ENCODE measurements around the gene OR8D1.

Gene OR8D1

DNA sequence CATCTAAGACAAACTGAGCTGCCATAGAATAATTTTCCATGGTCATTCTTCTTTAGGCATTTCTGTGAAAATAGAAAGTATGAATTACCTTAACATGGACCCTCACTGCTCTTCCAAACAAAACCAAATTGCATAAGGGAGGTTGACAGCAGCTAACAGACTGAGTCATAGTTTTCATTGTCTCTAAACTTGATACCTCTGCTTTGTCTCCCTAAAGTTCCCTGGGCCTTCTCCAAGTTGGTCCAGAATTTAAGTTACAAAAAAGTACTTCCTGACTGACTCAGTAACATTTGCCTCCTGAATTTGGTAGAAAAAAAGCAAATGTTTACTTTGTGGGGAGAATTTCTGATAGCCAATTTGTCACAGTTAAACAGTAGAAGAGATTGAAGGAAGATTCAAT is 3.0 kb downstream of the OR8D1 start:
- Histone ChIP-seq H3K4me3 (ENCODE audit: severe bottlenecking) (no peak overlapping the region), H3K27me3 (ENCODE audit: insufficient read depth, poor library complexity, severe bottlenecking) (peaks cover 16% of the 10 kb centered on the region), H3K36me3 (ENCODE audit: low read depth) (no peaks in the 10 kb centered on the region), H3K4me1 (ENCODE audit: insufficient read depth, poor library complexity, severe bottlenecking) (no peaks in the 10 kb centered on the region), H3K9me3 (ENCODE audit: severe bottlenecking) (no peaks in the 10 kb centered on the region), H3K27ac (ENCODE audit: poor library complexity, severe bottlenecking) (no peak overlapping the region)
- peak; percentile 36; the same call in 1 of the 3 replicates for ATAC-seq (ENCODE audit: low read depth)
- DNase-seq (ENCODE audit: low spot score), result no peak
- TF ChIP-seq, protein P1, sequence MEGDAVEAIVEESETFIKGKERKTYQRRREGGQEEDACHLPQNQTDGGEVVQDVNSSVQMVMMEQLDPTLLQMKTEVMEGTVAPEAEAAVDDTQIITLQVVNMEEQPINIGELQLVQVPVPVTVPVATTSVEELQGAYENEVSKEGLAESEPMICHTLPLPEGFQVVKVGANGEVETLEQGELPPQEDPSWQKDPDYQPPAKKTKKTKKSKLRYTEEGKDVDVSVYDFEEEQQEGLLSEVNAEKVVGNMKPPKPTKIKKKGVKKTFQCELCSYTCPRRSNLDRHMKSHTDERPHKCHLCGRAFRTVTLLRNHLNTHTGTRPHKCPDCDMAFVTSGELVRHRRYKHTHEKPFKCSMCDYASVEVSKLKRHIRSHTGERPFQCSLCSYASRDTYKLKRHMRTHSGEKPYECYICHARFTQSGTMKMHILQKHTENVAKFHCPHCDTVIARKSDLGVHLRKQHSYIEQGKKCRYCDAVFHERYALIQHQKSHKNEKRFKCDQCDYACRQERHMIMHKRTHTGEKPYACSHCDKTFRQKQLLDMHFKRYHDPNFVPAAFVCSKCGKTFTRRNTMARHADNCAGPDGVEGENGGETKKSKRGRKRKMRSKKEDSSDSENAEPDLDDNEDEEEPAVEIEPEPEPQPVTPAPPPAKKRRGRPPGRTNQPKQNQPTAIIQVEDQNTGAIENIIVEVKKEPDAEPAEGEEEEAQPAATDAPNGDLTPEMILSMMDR (IDR thresholded peaks at IDR 0.05; ENCODE audit: poor library complexity, severe bottlenecking), result no peak

DNA sequence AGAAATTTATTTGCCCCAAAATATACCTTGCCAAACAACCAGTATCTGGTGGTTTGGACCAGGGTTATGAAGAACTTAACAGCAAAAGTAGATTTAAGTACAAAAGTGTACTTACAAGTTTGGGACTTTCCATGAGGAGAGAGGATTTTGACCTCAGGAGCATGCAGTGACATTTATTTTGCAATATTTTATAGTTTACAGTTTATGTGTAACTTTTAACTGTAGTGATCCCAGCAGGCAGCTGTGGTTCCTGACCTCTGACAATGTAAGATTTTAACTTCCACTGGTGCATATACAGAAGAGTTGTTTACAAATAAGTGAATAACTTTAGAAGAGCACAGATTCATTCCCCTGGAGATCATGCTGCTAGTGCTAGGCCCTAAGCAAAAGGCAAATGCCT is 6.7 kb downstream of the OR8D1 start:
- TF ChIP-seq, protein P1 (IDR thresholded peaks at IDR 0.05; ENCODE audit: poor library complexity, severe bottlenecking), result no peak
- no peak overlapping the region for H3K4me3 ChIP-seq (ENCODE audit: severe bottlenecking)

DNA sequence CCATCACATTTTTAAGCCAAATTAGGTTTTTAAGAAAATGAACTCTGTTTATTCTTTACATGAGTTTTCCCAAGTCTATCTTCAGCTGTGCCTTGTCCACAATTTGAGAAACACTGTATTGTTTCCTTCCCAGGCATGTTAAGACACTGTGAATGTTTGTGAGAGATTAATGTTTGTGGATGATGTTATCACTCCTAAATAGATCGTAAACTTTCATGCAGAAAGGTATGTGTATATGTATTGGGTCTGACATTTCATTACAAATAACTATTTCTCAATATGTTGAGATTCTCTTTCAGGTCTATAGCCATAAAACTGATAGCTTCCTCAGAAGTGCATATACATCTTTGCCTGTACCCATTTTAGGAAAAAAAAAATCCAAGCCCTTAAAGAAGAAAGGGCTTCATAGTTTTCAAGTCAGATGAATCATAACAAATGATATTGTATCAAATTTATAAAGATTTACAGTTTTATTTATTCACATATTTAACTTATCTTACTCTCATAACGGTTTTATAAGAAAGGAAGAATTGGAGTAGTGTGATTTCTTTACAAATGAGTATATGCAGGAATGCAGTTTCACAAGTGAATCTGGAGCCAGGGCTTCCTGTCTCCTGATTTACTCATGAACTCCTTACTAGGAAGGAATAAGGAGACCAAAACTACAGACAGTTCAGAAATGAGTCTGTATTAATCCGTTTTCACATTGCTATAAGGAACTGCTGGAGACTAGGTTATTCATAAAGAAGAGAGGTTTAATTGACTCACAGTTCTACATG is 11.2 kb downstream of the OR8D1 start:
- Histone ChIP-seq H3K4me1 (ENCODE audit: insufficient read depth, poor library complexity, severe bottlenecking) (no peaks in the 10 kb centered on the region), H3K4me3 (ENCODE audit: severe bottlenecking) (no peak overlapping the region), H3K27me3 (ENCODE audit: insufficient read depth, poor library complexity, severe bottlenecking) (peaks cover 7% of the 10 kb centered on the region), H3K9me3 (ENCODE audit: severe bottlenecking) (no peaks in the 10 kb centered on the region), H3K36me3 (ENCODE audit: low read depth) (no peaks in the 10 kb centered on the region), H3K27ac (ENCODE audit: poor library complexity, severe bottlenecking) (no peak overlapping the region)
- no peak for DNase-seq (ENCODE audit: low spot score)
- no peak for ATAC-seq (ENCODE audit: low read depth)
- TF ChIP-seq, protein P1 (IDR thresholded peaks at IDR 0.05; ENCODE audit: poor library complexity, severe bottlenecking), result no peak

More for the DNA sequence above, 6.7 kb downstream of the OR8D1 start:
- H3K27ac ChIP-seq (ENCODE audit: poor library complexity, severe bottlenecking), result no peak overlapping the region
- no peaks in the 10 kb centered on the region for H3K4me1 ChIP-seq (ENCODE audit: insufficient read depth, poor library complexity, severe bottlenecking)
- H3K27me3 ChIP-seq (ENCODE audit: insufficient read depth, poor library complexity, severe bottlenecking), result peaks cover 16% of the 10 kb centered on the region
- no peaks in the 10 kb centered on the region for H3K9me3 ChIP-seq (ENCODE audit: severe bottlenecking)
- no peak for ATAC-seq (ENCODE audit: low read depth)
- DNase-seq (ENCODE audit: low spot score), result no peak
- no peaks in the 10 kb centered on the region for H3K36me3 ChIP-seq (ENCODE audit: low read depth)

DNA sequence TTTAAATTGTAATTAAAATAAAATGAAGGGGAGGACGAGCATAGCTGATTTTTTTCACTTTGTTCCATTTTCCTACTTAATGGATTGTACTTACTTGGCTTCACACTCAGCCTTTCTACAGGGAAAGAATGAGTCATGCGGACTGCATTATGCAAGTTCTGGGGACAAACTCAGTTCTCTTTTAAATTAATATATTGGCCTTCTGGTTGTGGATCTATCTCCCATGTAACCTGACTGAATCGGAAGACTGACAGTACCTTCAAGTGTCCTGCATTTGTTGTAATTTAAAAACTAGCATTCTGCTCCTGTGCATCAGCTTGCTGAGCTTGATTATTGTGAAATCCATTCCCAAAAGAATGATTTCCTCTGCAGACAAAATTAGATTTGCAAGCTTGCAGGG is 12.2 kb downstream of the OR8D1 start:
- Histone ChIP-seq H3K36me3 (ENCODE audit: low read depth) (no peaks in the 10 kb centered on the region), H3K4me3 (ENCODE audit: severe bottlenecking) (no peak overlapping the region), H3K27ac (ENCODE audit: poor library complexity, severe bottlenecking) (no peak overlapping the region), H3K27me3 (ENCODE audit: insufficient read depth, poor library complexity, severe bottlenecking) (peaks cover 2% of the 10 kb centered on the region), H3K4me1 (ENCODE audit: insufficient read depth, poor library complexity, severe bottlenecking) (no peaks in the 10 kb centered on the region), H3K9me3 (ENCODE audit: severe bottlenecking) (no peaks in the 10 kb centered on the region)
- TF ChIP-seq, protein P1 (IDR thresholded peaks at IDR 0.05; ENCODE audit: poor library complexity, severe bottlenecking), result no peak
- DNase-seq (ENCODE audit: low spot score) (no peak), ATAC-seq (ENCODE audit: low read depth) (no peak)

DNA sequence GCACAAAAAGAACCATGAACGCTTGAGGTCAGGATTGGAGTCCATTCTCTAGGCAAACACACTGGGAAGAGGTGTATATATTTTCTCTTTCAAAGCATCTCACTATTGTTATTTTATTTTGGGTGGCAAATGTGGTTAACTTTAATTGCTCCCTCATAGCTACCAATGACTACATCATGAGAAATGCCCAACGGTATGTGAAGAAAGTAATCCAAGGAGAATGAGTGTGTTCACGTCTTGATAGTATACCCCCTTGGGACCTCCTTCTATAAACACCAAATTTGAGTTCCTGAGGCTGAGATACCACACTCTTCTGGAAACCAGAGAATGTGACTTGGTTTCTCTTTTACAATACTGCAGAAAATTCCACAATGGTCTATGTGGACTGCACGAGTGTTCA is 15.8 kb downstream of the OR8D1 start:
- Histone ChIP-seq H3K4me1 (ENCODE audit: insufficient read depth, poor library complexity, severe bottlenecking) (no peaks in the 10 kb centered on the region), H3K27me3 (ENCODE audit: insufficient read depth, poor library complexity, severe bottlenecking) (no peaks in the 10 kb centered on the region), H3K9me3 (ENCODE audit: severe bottlenecking) (no peaks in the 10 kb centered on the region), H3K4me3 (ENCODE audit: severe bottlenecking) (no peak overlapping the region), H3K36me3 (ENCODE audit: low read depth) (no peaks in the 10 kb centered on the region), H3K27ac (ENCODE audit: poor library complexity, severe bottlenecking) (no peak overlapping the region)
- ATAC-seq (ENCODE audit: low read depth), result no peak
- DNase-seq (ENCODE audit: low spot score), result no peak
- TF ChIP-seq, protein P1 (IDR thresholded peaks at IDR 0.05; ENCODE audit: poor library complexity, severe bottlenecking), result no peak

Data from RWPE2 (cell line).